ENCODE results near the gene DIS3L2.
"Not testable (repeated sequence)": the region's sequence is repeated elsewhere in the genome, so short reads cannot be mapped to it uniquely, and the experiment has no call there.

DNA sequence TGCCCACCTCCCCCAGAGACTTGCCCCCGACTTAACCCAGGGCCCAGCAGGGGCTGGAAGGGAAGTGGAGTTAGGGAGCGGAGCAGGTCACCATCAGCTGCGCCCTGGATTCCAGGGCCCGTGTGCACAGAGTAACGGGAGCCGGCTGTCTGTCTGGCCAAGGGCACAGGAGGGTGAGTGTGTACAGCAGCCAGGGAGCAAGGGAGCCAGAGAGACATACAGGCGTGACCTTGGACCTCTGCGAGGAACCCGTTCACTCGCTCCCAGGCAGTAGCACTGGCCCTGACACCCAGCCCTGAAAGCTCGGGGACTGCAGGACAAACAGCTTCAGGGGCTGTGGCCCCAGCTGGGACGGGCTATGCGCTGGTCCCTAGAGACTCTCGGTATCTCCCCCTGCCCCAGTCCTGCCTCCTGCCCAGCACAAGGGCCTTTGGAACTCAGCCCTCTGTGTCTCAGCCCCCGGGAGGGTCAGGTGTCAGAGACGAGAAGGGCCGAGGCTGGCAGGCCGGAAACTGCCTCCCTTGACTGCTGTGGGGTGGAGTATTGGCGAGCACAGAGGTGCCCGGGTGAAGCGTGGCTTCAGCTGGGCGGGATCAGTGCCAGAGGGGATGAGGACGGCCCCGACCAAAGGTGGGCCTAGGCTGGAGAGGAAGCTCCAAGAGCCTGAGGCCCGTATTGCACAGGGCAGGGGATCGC is 370.9 kb downstream of the DIS3L2 start:
- TF ChIP-seq POLR2AphosphoS5, POLR2A (IDR thresholded peaks at IDR 0.05): not testable (repeated sequence)
- TF ChIP-seq, protein P1, sequence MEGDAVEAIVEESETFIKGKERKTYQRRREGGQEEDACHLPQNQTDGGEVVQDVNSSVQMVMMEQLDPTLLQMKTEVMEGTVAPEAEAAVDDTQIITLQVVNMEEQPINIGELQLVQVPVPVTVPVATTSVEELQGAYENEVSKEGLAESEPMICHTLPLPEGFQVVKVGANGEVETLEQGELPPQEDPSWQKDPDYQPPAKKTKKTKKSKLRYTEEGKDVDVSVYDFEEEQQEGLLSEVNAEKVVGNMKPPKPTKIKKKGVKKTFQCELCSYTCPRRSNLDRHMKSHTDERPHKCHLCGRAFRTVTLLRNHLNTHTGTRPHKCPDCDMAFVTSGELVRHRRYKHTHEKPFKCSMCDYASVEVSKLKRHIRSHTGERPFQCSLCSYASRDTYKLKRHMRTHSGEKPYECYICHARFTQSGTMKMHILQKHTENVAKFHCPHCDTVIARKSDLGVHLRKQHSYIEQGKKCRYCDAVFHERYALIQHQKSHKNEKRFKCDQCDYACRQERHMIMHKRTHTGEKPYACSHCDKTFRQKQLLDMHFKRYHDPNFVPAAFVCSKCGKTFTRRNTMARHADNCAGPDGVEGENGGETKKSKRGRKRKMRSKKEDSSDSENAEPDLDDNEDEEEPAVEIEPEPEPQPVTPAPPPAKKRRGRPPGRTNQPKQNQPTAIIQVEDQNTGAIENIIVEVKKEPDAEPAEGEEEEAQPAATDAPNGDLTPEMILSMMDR (IDR thresholded peaks at IDR 0.05) = not testable (repeated sequence)
